ENCODE measurements around the gene RNF175.

The RNF175 gene

DNA sequence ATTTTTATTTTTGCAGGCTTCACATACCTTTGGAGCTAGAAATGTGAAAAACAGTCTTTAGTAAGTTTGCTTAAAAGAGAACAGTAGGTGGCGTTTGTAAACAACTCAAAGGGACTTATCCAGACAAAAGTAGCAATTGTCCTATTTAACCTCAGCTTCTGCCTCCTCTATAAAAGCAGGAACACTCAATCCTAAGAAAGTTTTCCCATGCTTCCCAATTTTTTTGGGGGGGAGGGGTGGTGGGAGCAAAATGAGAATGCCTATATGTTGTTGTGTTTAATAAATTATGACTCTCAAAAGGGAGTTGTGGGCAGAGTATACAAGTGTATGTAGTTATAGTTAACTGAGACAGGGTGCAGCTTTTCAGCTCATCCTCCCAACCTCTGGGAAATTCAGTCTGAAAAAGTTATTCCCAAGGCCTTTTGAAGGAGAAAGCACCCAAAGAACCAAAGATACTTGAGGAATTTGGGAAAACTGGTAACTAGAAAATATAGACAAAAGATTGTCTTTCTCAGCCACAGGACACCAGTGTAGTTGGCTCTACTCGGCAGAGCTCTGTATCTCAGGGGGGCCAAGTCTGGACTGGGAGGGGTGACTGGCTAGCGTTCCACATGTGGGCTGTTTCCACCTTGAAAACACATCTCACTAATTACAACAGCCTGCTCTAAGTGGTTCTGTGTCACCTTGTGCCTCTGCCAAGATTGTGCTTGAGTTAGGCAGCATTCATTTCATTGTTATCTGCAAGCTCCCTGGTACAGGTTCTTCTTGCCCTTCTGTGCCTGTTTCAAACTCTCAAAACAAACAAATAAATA lies 26.3 kb upstream of the RNF175 start:
- no peak for DNase-seq (ENCODE audit: low read depth)
- no peak overlapping the region for H3K4me3 ChIP-seq (ENCODE audit: low read length)
- TF ChIP-seq, protein P1, sequence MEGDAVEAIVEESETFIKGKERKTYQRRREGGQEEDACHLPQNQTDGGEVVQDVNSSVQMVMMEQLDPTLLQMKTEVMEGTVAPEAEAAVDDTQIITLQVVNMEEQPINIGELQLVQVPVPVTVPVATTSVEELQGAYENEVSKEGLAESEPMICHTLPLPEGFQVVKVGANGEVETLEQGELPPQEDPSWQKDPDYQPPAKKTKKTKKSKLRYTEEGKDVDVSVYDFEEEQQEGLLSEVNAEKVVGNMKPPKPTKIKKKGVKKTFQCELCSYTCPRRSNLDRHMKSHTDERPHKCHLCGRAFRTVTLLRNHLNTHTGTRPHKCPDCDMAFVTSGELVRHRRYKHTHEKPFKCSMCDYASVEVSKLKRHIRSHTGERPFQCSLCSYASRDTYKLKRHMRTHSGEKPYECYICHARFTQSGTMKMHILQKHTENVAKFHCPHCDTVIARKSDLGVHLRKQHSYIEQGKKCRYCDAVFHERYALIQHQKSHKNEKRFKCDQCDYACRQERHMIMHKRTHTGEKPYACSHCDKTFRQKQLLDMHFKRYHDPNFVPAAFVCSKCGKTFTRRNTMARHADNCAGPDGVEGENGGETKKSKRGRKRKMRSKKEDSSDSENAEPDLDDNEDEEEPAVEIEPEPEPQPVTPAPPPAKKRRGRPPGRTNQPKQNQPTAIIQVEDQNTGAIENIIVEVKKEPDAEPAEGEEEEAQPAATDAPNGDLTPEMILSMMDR (conservative IDR thresholded peaks at IDR 0.05; ENCODE audit: low read depth, low read length), result peak; percentile 58

DNA sequence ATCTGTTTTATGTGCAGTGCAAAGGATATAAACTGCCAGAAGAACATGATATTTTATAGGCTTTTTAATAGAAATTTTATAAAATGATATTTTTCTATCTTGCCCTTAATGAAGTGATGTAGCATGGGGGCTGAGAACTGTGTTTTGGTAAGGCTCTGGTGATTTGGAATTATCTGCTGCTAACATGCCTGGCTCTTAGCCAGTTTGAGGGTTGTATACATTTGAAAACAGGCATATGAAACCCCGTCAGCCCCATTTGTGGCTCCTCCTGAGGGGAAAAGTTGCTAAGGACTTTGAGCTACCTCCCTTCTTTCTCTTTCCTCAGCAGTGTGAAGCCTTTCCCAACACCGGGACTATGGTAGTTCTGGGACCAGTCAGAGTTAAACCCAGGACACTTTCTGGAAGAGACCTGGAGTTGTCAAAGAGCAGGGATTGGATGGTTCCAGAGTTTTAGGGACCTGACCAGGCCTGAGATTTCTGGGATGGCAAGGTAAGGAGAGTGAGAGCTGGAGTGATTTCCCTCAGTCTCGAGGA lies 24.4 kb upstream of the RNF175 start:
- DNase-seq (ENCODE audit: low read depth), result no peak
- TF ChIP-seq, protein P1 (conservative IDR thresholded peaks at IDR 0.05; ENCODE audit: low read depth, low read length), result no peak

DNA sequence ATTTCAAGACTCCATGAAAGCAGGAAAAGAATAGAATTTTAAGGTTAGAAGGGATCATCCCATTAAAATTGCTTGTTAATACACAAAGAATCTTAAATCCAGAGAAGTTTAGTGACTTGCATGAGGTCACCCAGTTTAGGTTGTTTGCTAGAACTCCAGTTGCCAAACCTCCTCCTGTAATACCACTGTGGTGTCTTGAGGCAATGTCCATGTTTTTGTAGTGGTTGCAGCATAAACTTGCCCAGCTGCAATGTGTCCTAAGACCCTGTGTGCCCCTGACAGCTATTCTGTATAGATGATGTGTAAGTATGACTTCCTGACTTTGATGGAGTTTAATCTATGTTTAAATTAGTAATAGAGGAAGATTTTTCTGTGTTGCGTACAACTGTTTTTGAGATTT lies 22.8 kb upstream of the RNF175 start:
- TF ChIP-seq, protein P1 (conservative IDR thresholded peaks at IDR 0.05; ENCODE audit: low read depth, low read length), result no peak
- H3K4me3 ChIP-seq (ENCODE audit: low read length), result no peak overlapping the region
- DNase-seq (ENCODE audit: low read depth), result no peak

More for the DNA sequence above, 24.4 kb upstream of the RNF175 start:
- H3K4me3 ChIP-seq (ENCODE audit: low read length), result no peak overlapping the region

DNA sequence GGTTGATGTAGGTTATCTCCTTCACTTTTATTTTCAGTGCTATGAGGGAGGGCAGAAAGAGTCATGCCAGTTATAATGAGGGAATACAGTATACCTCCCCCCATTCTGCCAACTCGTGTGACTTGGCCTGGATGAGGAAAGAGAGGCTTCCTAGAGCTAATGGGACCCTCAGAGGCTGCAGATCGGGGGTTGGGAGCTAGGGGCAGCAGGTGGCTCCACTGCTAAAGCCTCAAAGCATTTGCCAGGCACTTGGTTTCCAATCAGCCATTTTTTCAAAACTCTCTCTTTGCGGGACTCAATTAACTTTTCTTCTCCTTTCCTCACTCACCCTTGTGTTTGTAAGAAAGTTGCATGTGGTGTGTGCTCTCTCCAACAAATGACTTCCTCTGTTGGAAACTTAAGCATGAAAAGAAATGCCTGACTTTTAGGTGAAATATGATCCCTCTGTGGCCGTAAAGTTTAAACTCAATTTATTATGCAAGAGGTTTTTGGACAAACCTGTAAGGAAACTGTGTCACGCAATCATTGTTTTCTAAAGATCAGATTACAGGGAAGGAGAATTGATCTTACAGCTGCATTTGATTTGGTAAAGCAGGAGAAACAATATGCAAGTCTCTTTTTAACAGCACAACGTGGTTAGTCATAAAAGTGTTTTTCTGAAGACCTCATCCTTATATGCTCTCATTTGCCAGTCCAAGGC lies 22.0 kb upstream of the RNF175 start:
- no peak for DNase-seq (ENCODE audit: low read depth)
- TF ChIP-seq, protein P1 (conservative IDR thresholded peaks at IDR 0.05; ENCODE audit: low read depth, low read length), result no peak

DNA sequence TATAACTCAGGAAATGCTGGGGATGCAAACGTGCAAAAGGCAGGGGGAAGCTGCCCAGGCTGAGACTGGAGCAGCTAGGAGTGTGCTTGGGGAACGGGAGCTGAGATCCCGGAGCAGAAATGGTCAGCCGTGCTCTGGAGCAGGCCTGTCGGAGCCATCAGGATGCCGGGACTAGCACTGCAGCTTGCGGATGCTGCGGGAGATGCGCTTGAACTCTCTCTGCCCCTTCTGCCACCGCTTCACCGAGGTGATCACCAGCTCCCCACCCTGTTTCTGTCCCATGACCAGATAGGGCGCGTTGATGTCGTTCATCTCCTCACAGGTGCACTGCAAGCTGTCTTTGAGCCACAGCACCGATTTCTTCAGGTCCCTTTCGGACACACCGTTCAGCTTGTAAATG lies 21.5 kb upstream of the RNF175 start:
- DNase-seq (ENCODE audit: low read depth), result no peak
- TF ChIP-seq, protein P1 (conservative IDR thresholded peaks at IDR 0.05; ENCODE audit: low read depth, low read length), result no peak
- H3K4me3 ChIP-seq (ENCODE audit: low read length), result no peak overlapping the region

More for the DNA sequence above, 22.0 kb upstream of the RNF175 start:
- H3K4me3 ChIP-seq (ENCODE audit: low read length), result no peak overlapping the region

DNA sequence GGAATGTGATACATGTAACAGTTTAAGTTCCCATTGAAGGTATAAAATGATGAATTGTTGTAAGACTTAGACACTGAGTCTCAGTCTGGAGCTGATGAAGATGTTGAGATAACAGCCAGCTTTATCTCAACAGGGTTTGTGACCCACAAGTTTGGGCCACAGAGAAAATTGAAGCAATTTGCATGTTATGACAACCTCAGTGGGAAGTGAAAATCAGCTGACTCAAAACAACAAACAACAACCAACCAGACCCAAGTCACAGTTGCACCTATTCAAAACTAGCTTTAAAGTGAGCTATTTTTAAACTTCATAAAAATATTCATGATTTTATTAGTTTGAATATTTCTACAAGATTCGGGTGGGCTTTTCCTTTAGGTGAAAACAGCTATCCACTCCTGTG lies 21.1 kb upstream of the RNF175 start:
- DNase-seq (ENCODE audit: low read depth), result no peak
- H3K4me3 ChIP-seq (ENCODE audit: low read length), result no peak overlapping the region
- TF ChIP-seq, protein P1 (conservative IDR thresholded peaks at IDR 0.05; ENCODE audit: low read depth, low read length), result no peak

Data from retinal pigment epithelial cell (primary cell).